Natural killer cell (primary cell): ENCODE data around the gene SNRPA1. TPM values are rescaled to one million over a fixed set of nuclear protein-coding genes. Genes with fewer than 3 reads are reported as not detected.

Experiments
- total RNA-seq, 4 donors: library from RNA; stranded (reverse); fragments of 120-200 nt in 1 of 4; gene quantifications; one replicate each; pipeline versions ENCODE4 v1.2.3 to v1.2.4, GENCODE V29; 2013 to 2022

SNRPA1 gene
- total RNA-seq, 3 donors from 2014 or later (not counting 1 experiment from before 2014, with no cell fraction given) = 146 to 174 (median 167) TPM

Other genes with a start within 250 kb of the SNRPA1 start
- gene CHSY1, start 43.2 kb downstream of the SNRPA1 start, total RNA-seq = 10 to 100 TPM; 21.1 to 32.5 (median 30.8) TPM
- gene SELENOS, start 17.8 kb downstream of the SNRPA1 start, total RNA-seq = 10 to 100 TPM; 33.6 to 44.2 (median 38.4) TPM
- 1 to 10 TPM; 1.5 to 2.4 (median 2.4) TPM for gene PCSK6, start 194.5 kb upstream of the SNRPA1 start, total RNA-seq